GM21526 (cell line): ENCODE results near the gene SCN1B.
"Not testable (repeated sequence)": the region's sequence is repeated elsewhere in the genome, so short reads cannot be mapped to it uniquely, and the experiment has no call there.

ENCODE experiments used
- ATAC-seq: cut with Tn5 transposase; IDR thresholded peaks from one replicate; pipeline ENCODE4 v1.9.1; 2021; ENCODE audit warnings: moderate library complexity; ENCODE audit not compliant: unreplicated experiment, low FRiP score

SCN1B gene

DNA sequence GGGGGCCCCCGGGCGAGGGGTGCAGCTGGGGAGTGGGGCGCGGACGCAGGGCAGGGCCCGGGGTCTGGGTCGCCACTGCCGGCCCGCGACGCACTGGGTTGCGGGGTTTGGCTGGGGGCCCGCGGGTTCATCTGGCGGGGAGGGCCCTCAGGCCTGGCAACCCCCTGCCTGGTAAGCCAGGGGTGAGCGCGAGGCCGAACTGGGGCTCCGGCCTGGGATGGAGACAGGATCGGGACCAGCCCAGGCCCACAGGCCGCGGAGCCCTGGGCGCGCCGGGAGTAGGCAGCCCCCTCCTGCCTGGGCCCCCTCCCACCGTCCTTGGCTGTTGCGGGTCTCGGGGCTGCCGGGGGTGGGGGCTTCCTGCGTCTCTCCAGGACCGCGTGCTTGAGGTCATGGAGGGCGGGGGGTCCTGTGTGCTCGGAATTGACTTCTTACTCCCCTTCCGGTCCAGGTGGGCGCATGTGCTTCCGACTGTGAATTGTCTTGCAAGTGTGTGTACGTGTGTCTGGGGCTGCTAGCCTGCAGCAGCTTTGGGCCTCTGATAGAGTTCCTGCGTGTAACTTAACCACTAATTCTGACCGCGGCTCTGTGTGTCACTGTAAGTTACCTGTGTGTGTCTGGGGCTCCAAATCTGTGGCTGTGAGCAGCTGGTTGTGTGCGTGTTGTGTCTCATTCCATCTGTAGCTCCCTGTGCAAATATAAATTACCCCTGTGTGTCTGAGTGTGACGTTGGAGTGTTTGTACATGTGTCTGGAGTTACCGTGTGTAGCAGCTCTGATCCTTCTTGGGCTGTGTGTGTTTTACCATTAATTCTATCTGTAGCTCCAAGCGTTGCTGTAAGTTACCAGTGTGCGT, 29.4 kb upstream of the SCN1B start:
- no peak for ATAC-seq

DNA sequence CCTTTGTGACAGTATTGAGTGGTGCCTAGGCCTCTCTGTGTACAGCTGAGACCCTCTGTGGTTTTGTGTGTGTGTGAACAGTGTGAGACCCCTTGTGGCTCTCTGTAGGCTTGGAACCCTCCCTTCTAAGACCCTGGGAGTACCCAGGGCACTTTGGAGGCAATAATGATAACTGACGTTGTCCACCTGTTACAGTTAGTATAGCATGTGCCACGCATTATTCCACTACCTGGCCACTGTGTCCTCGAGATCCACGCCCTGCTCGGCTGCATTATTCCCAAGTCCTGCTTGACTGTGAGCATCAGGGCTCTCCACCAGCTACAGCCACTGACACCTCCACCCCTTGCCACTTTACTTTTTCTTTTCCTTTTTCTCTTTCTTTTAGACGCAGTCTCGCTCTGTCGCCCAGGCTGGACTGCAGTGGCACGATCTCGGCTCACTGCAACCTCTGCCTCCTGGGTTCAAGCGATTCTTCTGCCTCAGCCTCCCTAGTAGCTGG, 28.2 kb upstream of the SCN1B start:
- ATAC-seq: no peak

- ATAC-seq: no peak
Measured at GRCh38 chr19:35004517-35005255, 25.6 kb upstream of the SCN1B start.

DNA sequence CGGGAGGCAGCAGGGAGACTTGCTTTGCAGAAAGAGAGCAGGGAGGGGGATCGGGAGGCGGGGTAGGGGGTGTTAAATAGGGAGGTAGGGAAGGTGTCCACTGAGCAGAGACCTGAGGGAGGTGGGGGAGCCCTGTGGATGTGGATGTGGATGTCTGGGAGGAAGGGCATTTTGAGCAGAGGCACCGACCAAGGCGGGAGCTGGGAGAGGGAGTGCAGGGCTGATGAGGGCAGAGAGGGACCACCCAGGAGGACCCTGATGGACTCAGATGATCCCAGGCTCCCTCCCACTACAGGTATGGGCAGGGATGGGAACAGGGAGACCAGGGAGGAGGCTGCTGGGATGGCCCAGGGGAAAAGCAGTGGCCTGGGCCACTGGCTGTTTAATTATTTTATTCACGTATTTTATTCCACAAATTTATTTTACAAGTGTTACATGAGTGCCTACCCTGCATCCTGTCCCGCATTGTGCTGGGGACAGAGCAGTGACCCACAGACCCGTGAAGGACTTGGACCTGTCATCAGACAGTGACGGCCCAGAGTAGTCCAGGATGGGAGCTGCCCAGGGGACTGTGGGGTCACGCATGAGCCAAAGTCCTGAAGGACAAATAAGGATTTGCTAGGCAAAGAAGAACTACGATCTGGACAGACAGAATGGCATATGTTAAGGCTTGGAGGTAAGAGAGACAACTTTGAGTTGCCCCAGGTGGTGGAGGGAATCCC, 24.9 kb upstream of the SCN1B start:
- ATAC-seq: no peak

- ATAC-seq: not testable (repeated sequence)
Measured at GRCh38 chr19:35006007-35006341, 24.3 kb upstream of the SCN1B start.

DNA sequence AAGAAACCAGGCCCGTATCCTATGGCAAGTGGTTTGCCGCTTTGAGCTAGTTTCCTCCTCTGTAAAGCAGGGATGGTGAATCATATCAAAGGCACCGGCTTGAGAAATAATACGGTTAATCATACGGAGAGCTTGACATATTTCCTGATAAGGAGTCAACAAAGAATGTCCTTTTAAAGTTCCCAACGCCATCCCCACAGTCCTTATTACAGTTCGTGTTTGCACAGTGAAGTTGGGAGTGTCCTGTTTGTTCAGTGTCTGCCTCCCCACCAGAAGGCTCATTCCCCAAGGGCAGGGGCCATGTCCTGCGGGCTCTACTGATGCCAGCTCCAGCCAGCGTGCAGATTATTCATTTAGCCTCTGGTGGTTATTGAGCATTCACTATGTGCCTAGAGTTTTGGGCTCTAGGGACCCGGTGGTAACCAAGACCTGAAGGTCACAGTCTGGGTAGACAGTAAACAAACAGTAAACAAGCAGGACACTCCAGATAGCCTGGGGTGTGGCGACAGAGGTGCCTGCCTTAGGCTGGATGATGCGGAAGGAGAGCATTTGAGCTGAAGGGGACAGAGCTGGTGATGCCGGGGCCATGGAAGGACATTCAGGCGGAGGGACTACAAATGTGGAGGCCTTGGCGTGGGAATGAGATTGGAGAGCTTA, 23.8 kb upstream of the SCN1B start:
- no peak for ATAC-seq

DNA sequence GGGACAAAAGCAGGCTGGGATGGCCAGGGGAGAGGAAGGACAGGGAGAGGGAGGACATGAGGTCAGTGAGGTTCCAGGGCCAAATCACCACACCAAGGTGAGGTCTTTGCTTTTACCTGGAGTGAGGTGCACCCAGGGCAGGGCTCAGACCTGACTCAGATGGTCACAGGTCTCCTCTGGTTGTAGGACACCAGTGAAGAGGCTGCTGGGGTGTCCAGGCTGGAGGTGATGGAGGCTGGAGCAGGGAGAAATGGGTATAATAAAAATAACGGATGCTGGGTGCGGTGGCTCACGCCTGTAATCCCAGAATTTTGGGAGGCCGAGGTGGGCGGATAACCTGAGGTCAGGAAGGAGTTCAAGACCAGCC, 23.3 kb upstream of the SCN1B start:
- no peak for ATAC-seq

DNA sequence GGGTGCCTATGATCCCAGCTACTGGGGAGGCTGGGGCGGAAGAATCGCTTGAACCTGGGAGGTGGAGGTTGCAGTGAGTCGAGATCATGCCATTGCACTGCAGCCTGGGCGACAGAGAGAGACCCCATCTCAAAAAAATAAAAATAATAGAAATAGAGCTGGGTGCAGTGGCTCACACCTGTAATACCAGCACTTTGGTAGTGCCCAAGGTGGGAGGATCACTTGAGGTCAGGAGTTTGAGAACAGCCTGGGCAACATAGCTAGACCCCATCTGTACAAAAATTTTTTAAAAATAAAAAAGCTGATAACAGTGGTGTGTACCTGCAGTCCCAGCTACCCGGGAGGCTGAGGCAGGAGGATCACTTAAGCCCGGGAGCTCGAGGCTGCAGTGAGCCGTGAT, 22.8 kb upstream of the SCN1B start:
- ATAC-seq: not testable (repeated sequence)

DNA sequence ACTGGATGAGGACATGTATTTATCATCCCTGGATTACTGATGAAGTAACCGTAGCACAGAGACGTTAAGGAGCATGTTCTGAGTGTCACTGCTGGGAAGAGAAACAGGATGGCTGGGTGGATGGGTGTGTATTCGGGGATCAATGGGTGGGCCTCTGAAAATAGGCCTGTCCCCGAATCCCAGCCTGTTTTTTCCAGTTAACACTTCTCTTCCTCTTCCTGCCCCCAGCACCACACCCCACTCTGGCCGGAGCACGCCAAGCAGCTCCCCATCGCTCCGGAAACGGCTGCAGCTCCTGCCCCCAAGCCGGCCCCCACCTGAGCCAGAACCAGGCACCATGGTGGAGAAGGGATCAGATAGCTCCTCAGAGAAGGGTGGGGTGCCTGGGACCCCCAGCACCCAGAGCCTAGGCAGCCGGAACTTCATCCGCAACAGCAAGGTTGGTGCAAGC, 21.4 kb upstream of the SCN1B start:
- no peak for ATAC-seq

DNA sequence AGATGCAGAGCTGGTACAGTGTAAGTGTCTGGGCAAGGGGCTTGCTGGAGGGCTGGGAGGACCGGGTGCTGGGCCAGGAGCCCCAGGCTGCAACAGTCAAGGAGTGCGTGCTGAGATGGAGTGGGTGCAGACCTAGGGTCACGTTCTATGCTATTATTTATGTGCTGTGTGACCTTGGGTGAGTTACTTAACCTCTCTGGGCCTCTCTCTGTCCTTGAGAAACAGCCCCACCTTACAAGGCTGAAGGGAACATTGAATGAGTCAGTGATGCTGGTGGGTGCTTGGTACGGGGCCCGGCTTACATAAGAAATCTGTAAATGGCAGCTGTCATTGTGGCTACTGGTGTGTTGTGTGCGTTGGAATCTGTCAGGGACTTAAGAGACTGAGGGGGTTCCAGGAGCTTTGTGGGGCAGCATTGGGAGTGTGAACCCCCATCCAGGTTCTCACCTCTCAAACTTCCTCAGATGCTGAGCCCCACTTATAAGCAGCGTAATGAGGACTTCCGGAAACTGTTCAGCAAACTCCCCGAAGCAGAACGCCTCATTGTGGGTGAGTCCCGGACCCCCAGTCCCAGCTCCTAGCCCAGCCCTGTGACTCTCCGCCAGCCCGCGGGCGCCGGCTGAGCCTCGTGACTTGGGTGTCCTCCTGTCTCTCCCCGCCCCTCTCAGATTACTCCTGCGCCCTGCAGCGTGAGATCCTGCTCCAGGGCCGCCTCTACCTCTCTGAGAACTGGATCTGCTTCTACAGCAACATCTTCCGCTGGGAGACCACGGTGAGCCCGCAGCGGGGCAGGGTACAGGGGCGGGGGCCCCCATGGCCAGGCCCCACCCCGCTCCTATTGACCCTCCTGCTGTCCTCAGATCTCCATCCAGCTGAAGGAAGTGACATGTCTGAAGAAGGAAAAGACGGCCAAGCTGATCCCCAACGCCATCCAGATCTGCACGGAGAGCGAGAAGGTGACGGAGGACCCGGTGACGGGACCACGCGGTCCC, 20.6 kb upstream of the SCN1B start:
- ATAC-seq: no peak

- ATAC-seq: no peak
Measured at GRCh38 chr19:35011091-35011689, 19.1 kb upstream of the SCN1B start.

DNA sequence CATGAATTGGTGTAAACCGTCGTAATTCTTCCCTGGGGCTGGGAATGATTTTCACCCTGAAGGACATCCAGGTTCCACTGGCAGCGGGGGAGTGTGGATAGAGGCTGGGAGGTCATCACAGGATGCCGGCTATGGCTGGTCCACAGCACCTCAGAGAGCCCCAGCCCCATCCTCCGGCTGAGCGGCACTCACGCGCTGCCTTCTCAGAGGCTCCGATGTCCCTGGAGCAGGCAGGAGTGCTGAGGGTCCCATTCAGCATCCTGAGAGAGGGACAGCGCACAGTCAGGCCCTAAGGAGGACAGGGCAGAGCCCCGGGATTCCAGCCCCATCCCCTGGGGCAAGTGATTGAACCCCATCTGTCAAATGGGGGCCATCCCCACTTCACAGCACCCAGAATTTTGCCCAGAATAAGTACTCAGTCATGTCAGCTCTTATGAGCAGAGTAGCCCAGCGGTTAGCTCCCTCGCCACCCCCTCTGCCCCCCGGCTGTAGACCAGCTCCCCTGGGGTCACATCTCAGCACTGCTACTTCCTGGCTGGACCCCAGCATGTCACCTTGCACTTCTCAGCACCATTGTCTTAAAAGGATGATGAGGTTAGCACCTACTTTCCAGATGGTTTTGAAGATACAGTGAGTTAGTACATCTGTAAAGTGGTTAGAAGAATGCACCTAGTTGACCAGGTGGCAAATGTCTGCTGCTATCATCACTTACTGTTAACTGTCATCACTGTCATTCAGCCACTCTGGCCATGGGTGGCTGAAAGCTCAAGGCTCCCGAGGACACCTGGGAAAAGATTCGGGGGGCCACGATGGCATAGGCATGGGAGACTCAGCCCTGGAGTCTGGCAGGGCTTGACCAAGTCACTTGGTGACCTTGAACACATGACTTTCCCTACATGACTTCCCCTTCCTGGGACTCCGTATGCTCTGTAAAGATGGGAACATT, 18.3 kb upstream of the SCN1B start:
- ATAC-seq: no peak

- ATAC-seq: no peak
Measured at GRCh38 chr19:35013041-35013819, 17.0 kb upstream of the SCN1B start.

DNA sequence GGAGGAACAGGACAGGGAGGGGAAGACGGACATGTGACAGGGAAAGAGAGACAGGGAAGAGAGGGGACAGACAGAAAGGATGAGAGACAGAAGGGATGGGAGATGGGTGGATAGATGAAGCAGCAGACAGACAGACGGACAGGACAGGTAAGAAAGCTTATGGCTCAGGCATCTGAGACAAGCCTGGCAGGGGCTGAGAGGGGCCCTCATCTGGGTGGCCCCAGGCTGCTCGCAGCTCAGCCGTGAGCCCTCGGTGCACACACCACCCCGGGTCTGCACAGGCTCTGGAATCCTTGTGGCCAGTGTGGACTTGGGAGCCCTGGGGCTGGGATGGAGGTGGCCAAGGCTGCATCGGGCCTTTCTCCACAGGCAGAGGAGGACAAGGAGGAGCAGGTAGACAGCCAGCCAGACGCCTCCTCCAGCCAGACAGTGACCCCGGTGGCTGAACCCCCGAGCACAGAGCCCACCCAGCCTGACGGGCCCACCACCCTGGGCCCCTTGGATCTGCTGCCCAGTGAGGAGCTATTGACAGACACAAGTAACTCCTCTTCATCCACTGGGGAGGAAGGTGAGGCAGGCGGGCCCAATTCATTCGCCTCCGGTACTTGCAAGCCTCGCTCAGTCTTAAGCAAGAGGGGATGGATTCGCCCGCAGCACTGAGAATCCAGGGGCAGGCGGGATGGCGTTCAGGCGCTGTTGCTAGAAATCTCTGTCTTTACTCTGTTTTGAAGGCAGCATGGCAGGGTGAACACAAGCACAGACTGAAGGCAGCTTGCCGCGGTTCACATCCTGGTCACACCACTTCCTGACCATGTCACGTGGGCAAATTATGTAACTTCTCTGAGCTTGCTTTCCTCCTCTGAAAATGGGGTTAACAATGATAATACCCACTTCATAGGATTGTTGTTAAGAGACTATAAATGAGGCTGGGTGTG, 16.2 kb upstream of the SCN1B start:
- ATAC-seq: no peak

DNA sequence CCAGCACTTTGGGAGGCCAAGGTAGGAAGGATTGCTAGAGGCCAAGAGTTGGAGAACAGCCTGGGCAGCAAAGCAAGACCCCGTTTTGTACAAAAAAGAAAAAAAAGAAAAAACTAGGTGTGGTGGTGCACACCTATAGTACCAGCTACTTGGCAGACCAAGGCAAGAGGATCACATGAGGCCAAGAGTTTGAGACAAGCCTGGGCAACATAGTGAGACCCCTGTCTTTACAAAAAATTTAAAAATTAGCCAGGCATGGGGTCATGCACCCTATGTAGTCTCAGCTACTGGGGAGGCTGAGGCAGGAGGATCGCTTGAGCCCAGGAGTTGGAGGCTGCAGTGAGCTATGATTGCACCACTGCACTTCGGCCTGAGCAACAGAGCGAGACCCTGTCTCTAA, 15.5 kb upstream of the SCN1B start:
- not testable (repeated sequence) for ATAC-seq

DNA sequence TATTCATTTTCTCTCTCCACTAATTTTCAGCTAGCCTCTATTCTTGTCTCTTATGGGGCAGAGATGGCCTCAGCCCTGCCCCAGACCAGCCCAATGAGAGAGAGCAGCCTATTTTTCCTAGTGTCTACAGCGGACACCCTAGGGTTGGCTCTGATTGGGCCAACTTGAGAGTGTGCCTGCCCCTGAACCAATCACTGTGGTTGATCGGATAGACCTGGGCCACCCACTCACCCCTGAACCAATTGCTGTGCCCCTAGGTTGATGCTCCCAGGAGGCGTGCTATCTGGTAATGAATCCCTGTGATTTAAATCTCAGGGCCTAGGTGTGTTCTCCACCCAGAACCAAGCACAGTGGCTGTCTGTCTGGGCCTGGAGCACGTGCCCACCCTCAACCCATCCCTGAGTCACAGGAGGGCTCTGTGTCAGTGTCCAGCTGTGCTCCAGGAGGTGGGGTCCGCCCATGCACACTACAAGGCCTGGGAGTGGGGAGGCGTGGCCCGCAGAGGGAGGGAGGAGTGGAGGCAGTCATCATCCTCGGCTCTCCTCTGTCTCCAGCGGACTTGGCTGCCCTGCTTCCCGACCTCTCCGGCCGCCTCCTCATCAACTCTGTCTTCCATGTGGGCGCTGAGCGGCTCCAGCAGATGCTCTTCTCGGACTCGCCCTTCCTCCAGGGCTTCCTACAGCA, 14.9 kb upstream of the SCN1B start:
- ATAC-seq: no peak
